PC-3 (cell line): ENCODE data around the gene OTUD6A. TPM values are rescaled to one million over a fixed set of nuclear protein-coding genes. Genes with fewer than 3 reads are reported as not detected.

Experiments
- ATAC-seq: fragments of 200-7000 bp; cut with Tn5 transposase; 2 replicates; pipeline ENCODE4 v1.9.1; 2020; ENCODE audit warnings: mild to moderate bottlenecking, moderate library complexity
- BruUV-seq: library from RNA; stranded (reverse); fragments of 400-500 nt; replicated peaks from 2 replicates; lab custom pipeline; 2021; lab: Mats Ljungman, UMichigan
- CTCF ChIA-PET: fragments of 300-600 bp; sonication (Branson Sonifier 250); formaldehyde crosslinking; loops from one replicate; lab custom pipeline; 2022; ENCODE audit warnings: antibody characterized with exemption; lab: Charles Lee
- POLR2A ChIA-PET: fragments of 300-600 bp; sonication (Branson Sonifier 250); formaldehyde crosslinking; loops from one replicate; lab custom pipeline; 2022; ENCODE audit warnings: antibody characterized with exemption; ENCODE audit not compliant: unreplicated experiment; lab: Charles Lee
- DNase-seq: peaks from one replicate; pipeline ENCODE4 v3.0.0-alpha.2; 2015
- H2AFZ ChIP-seq: fragments of 300-600 bp; sonication (generic); 2 replicates; pipeline ENCODE4 v1.6.0; 2016; ENCODE audit warnings: antibody characterized with exemption, low read length
- H3F3A ChIP-seq: fragments of 300-600 bp; sonication (generic); one replicate; pipeline ENCODE4 v1.6.0; 2017; ENCODE audit warnings: antibody characterized with exemption, low read length, control low read depth, mild to moderate bottlenecking; ENCODE audit not compliant: unreplicated experiment
- H3K27ac ChIP-seq: fragments of 300-600 bp; sonication (generic); 2 replicates; pipeline ENCODE4 v1.5.1; 2016; ENCODE audit warnings: mild to moderate bottlenecking, low read length
- H3K27me3 ChIP-seq: fragments of 300-600 bp; sonication (generic); 2 replicates; pipeline ENCODE4 v1.6.1; 2016; ENCODE audit warnings: low read length, mixed read lengths
- H3K36me3 ChIP-seq: fragments of 300-600 bp; sonication (generic); 2 replicates; pipeline ENCODE4 v1.6.1; 2016; ENCODE audit warnings: low read depth, mixed run types, low read length, mixed read lengths
- H3K4me1 ChIP-seq: fragments of 300-600 bp; sonication (generic); 2 replicates; pipeline ENCODE4 v1.5.1; 2016; ENCODE audit warnings: low read length; ENCODE audit not compliant: insufficient read depth
- H3K4me2 ChIP-seq: fragments of 300-600 bp; sonication (generic); 2 replicates; pipeline ENCODE4 v1.6.0; 2016; ENCODE audit warnings: low read length
- H3K4me3 ChIP-seq: fragments of 300-600 bp; sonication (generic); 2 replicates; pipeline ENCODE4 v1.5.1; 2016; ENCODE audit warnings: mild to moderate bottlenecking, low read length, mixed read lengths
- H3K79me2 ChIP-seq: fragments of 300-600 bp; sonication (generic); 2 replicates; pipeline ENCODE4 v1.6.1; 2017; ENCODE audit warnings: low read length, mixed read lengths
- H3K9ac ChIP-seq: fragments of 300-600 bp; sonication (generic); 2 replicates; pipeline ENCODE4 v1.6.0; 2016; ENCODE audit warnings: mild to moderate bottlenecking, low read length
- H3K9me2 ChIP-seq: fragments of 300-600 bp; sonication (generic); replicated peaks from 2 replicates; pipeline ENCODE4 v1.6.1; 2016; ENCODE audit warnings: mixed run types, low read length, mixed read lengths
- H3K9me3 ChIP-seq: fragments of 300-600 bp; sonication (generic); 2 replicates; pipeline ENCODE4 v1.6.1; 2016; ENCODE audit warnings: low read length, mixed read lengths
- H4K20me1 ChIP-seq: fragments of 300-600 bp; sonication (generic); 2 replicates; pipeline ENCODE4 v1.6.1; 2016; ENCODE audit warnings: low read length, mixed read lengths
- CTCF ChIP-seq: fragments of 300-600 bp; sonication (generic); conservative IDR thresholded peaks from 2 replicates; pipeline ENCODE4 v1.5.1; 2017; ENCODE audit warnings: antibody characterized with exemption, low read depth, mild to moderate bottlenecking, low read length
- EZH2 ChIP-seq: fragments of 300-600 bp; sonication (generic); IDR thresholded peaks from one replicate; pipeline ENCODE4 v1.6.1; 2017; ENCODE audit warnings: antibody characterized with exemption, mild to moderate bottlenecking, low read length; ENCODE audit not compliant: unreplicated experiment
- EZH2phosphoT487 ChIP-seq: fragments of 300-600 bp; sonication (generic); IDR thresholded peaks from 2 replicates; pipeline ENCODE4 v1.6.1; 2018; ENCODE audit warnings: mild to moderate bottlenecking, antibody characterized with exemption, low read length, borderline replicate concordance
- intact Hi-C: fragments of 100-400 bp; cut with micrococcal nuclease; formaldehyde crosslinking; loops from 2 replicates; pipeline ENCODE4 v1.9.0; 2023
- total RNA-seq: library from RNA; depleted of rRNA; stranded (reverse); fragments of >200 nt; gene quantifications from 2 replicates; pipeline ENCODE4 v1.2.3, GENCODE V29; 2014

The OTUD6A gene
- total RNA-seq, 1 experiment from 2014 or later, result not detected

- no TSS peak for BruUV-seq
- ATAC-seq (peak; percentile 66), DNase-seq (peak; percentile 61)
- intact Hi-C loops, result no loop called here
- Histone ChIP-seq H3K79me2 (no peaks in the 10 kb centered on the region), H3K9ac (no peak overlapping the region), H4K20me1 (no peaks in the 10 kb centered on the region), H3K27me3 (no peaks in the 10 kb centered on the region), H3K9me2 (no peaks in the 10 kb centered on the region), H3K36me3 (no peaks in the 10 kb centered on the region), H3K4me1 (peaks cover 47% of the 10 kb centered on the region), H3K4me3 (no peak overlapping the region), H2AFZ (no peak overlapping the region), H3K4me2 (peak overlapping the region; percentile 12; the same call in 1 of the 2 replicates), H3K27ac (peak overlapping the region; percentile 62), H3F3A (no peaks in the 10 kb centered on the region), H3K9me3 (no peaks in the 10 kb centered on the region)
- ChIA-PET CTCF (no interaction called here), POLR2A (no interaction called here)
- TF ChIP-seq EZH2phosphoT487 (no peak), CTCF (no peak), EZH2 (no peak)
Observed at GRCh38 chrX:70044541-70045245, 17.6 kb upstream of the OTUD6A start.

- intact Hi-C loops, result loop anchor here (2.0 kb wide), 1 partner anchor 42 kb away; no protein-coding TSS in a partner anchor
- peak overlapping the region; percentile 88 for H3K27ac ChIP-seq
- TF ChIP-seq EZH2phosphoT487 (no peak), EZH2 (no peak)
- H3K9ac ChIP-seq, result peak overlapping the region; percentile 66
- ChIA-PET CTCF (interaction anchor here (0.6 to 1.0 kb wide), 2 partner anchors 49 to 86 kb away, joined by 3 to 7 read pairs; partner anchors contain the start of gene IGBP1), POLR2A (no interaction called here)
- H3K9me2 ChIP-seq, result no peaks in the 10 kb centered on the region
- peaks cover 43% of the 10 kb centered on the region for H3K4me1 ChIP-seq
- ATAC-seq (peak; percentile 66), DNase-seq (peak; percentile 82)
- H3F3A ChIP-seq, result no peaks in the 10 kb centered on the region
- no peaks in the 10 kb centered on the region for H4K20me1 ChIP-seq
- H3K9me3 ChIP-seq, result no peaks in the 10 kb centered on the region
- peak overlapping the region; percentile 5; the same call in 1 of the 2 replicates for H3K4me2 ChIP-seq
- no peak overlapping the region for H3K4me3 ChIP-seq
- H3K36me3 ChIP-seq, result no peaks in the 10 kb centered on the region
- no TSS peak for BruUV-seq
- H3K27me3 ChIP-seq, result no peaks in the 10 kb centered on the region
- H3K79me2 ChIP-seq, result no peaks in the 10 kb centered on the region
- peak overlapping the region; percentile 48 for H2AFZ ChIP-seq
Observed at GRCh38 chrX:70046978-70047377, 15.3 kb upstream of the OTUD6A start.

- TF ChIP-seq EZH2phosphoT487 (no peak), CTCF (no peak), EZH2 (no peak)
- no peak overlapping the region for H3K4me2 ChIP-seq
Observed at GRCh38 chrX:70049406-70049805, 12.9 kb upstream of the OTUD6A start.

More at GRCh38 chrX:70049406-70049805, 12.9 kb upstream of the OTUD6A start:
- no peak overlapping the region for H2AFZ ChIP-seq
- no TSS peak for BruUV-seq
- no peaks in the 10 kb centered on the region for H3K27me3 ChIP-seq
- ATAC-seq (no peak), DNase-seq (no peak)
- no peaks in the 10 kb centered on the region for H4K20me1 ChIP-seq
- H3K36me3 ChIP-seq, result no peaks in the 10 kb centered on the region
- no peaks in the 10 kb centered on the region for H3F3A ChIP-seq
- no peak overlapping the region for H3K27ac ChIP-seq
- no peak overlapping the region for H3K9ac ChIP-seq
- peaks cover 30% of the 10 kb centered on the region for H3K4me1 ChIP-seq
- no peaks in the 10 kb centered on the region for H3K9me3 ChIP-seq
- intact Hi-C loops, result no loop called here
- no peaks in the 10 kb centered on the region for H3K79me2 ChIP-seq
- H3K4me3 ChIP-seq, result no peak overlapping the region
- CTCF ChIA-PET, result no interaction called here
- POLR2A ChIA-PET, result no interaction called here
- no peaks in the 10 kb centered on the region for H3K9me2 ChIP-seq
